Activated CD8-positive, alpha-beta memory T cell treated with anti-CD3 and anti-CD28 coated beads, Interleukin-2, amount 10 ng/mL, durations not matched to agents 7 days and 5 days (primary cell): ENCODE results near the gene PRKCSH. TPM values are rescaled to one million over a fixed set of nuclear protein-coding genes. Genes with fewer than 3 reads are reported as not detected.

Experiments used
- ATAC-seq: fragments of 150-1000 bp; cut with Tn5 transposase; one replicate; pipeline ENCODE4 v1.10.0; 2021; ENCODE audit warnings: moderate library complexity
- CTCF ChIA-PET: fragments of 350-600 bp; sonication (Branson Sonifier 250); formaldehyde crosslinking; loops from one replicate; lab custom pipeline; 2021; ENCODE audit warnings: antibody characterized with exemption; lab: Charles Lee
- DNase-seq: peaks from one replicate; pipeline ENCODE4 v3.0.0-alpha.2; 2020
- H3K27ac Mint-ChIP-seq: one replicate; pipeline ENCODE4 v1.8.0; 2021; ENCODE audit warnings: mild to moderate bottlenecking, mixed read lengths
- H3K27me3 Mint-ChIP-seq: one replicate; pipeline ENCODE4 v1.8.0; 2021; ENCODE audit warnings: mixed read lengths
- H3K36me3 Mint-ChIP-seq: one replicate; pipeline ENCODE4 v1.8.0; 2021; ENCODE audit warnings: mild to moderate bottlenecking, mixed read lengths
- H3K4me1 Mint-ChIP-seq: one replicate; pipeline ENCODE4 v1.8.0; 2021; ENCODE audit warnings: mixed read lengths
- H3K4me3 Mint-ChIP-seq: one replicate; pipeline ENCODE4 v1.8.0; 2021; ENCODE audit warnings: mild to moderate bottlenecking, moderate library complexity, mixed read lengths
- H3K9me3 Mint-ChIP-seq: one replicate; pipeline ENCODE4 v1.8.0; 2022; ENCODE audit warnings: low read depth, mixed read lengths
- total RNA-seq, 2 experiments: library from RNA; stranded (reverse); gene quantifications; one replicate each; pipeline ENCODE4 v1.2.3, GENCODE V29; 2021

The PRKCSH gene
- total RNA-seq, 2 experiments from 2014 or later: 278 to 306 TPM

GRCh38 chr19:11478167-11479089, 43.0 kb downstream of the PRKCSH start:
- no peaks in the 10 kb centered on the region for H3K9me3 Mint-ChIP-seq
- H3K27me3 Mint-ChIP-seq: peaks cover 40% of the 10 kb centered on the region
- H3K4me1 Mint-ChIP-seq: peaks cover 16% of the 10 kb centered on the region
- no peak overlapping the region for H3K27ac Mint-ChIP-seq
- CTCF ChIA-PET: interaction anchor here (1.7 kb wide), 1 partner anchor 98 kb away, joined by 7 read pairs; no protein-coding TSS in a partner anchor
- no peaks in the 10 kb centered on the region for H3K36me3 Mint-ChIP-seq
- no peak for ATAC-seq
- H3K4me3 Mint-ChIP-seq: no peak overlapping the region
- DNase-seq: no peak

DNA sequence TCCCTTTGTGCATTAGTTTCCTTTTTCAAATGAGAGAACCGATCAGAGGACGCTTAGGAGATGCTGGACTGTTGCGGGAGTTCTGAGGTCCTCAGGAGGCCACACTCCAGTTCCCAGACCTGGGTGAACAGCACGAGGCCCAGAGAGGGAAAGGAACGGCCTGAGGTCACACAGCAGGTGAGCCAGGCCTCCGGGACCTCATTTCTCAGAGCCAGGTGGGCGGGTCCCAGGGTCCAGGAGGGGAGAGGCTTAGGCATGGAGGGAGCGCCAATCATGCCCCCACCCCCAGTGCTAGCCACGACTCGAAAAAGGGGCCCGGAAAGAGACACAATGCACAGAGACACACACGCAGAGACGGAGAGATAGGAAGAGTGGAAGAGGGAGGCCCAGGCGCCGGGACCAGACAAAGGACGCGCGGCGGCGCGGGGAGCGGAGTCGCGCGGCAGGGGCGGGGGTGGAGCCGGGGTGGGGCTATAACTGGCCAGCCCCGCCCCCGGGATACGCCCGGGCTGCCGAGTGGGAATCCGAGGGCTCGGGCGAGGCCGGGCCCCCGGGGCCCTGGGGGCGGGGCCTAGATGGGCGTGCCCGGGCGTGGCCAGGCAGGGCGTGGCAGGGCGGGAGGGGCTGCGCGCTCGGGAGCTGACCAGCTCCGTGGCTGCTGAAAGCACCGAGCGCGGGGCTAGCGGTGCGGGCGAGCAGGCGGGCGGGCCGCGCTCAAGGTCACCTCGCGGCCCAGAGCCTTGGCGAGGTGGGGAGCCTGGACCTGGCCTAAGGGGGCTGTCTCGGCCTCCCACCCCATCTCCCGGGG, 43.9 kb downstream of the PRKCSH start:
- DNase-seq (no peak), ATAC-seq (no peak)
- CTCF ChIA-PET: no interaction called here
- Mint-ChIP-seq H3K4me3 (no peak overlapping the region), H3K27ac (no peak overlapping the region), H3K9me3 (no peaks in the 10 kb centered on the region), H3K36me3 (peaks cover 3% of the 10 kb centered on the region), H3K4me1 (peaks cover 20% of the 10 kb centered on the region), H3K27me3 (peaks cover 36% of the 10 kb centered on the region)

DNA sequence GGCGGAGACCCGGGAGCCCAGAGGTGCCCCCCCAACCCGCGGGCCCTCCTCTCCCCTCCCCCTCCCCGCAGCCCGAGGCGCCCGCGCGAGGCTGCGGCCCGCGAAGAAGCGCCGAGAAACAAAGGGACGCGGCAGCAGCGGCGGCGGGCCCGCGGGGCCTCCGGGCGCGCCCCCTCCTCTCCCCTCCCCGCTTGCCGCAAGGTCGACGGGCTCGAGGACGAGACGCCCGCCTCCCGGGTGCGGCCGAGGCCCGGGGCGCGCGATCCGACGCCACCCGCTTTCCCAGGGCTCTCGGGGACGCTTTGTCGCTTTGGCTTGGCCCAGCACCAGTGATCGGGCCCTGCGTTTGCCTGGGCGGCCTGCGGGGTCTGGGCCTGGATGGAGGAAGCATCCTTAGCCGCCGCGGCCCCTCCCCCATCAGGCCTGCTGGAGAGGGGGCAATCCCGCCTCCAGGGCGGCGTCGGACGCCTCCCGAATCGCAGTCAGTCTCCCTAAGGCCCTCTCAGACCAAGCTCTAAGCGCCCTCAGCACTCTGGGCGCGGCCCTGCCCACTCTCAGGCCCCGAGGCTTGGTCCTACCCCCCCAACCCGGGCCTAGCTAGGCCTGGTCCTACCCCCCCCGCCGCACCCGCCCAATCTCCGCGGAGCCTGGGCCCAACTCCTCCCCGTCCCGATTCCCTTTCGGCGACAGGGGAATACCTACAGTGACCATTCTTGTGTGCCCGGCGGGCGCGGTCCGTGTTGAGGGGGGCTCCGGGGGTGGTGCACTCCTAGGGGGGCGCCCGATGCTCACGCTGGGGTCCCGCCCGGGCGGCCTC, 44.7 kb downstream of the PRKCSH start:
- Mint-ChIP-seq H3K36me3 (peaks cover 3% of the 10 kb centered on the region), H3K4me1 (peaks cover 20% of the 10 kb centered on the region), H3K27me3 (peaks cover 36% of the 10 kb centered on the region), H3K4me3 (no peak overlapping the region), H3K27ac (no peak overlapping the region), H3K9me3 (no peaks in the 10 kb centered on the region)
- CTCF ChIA-PET: interaction anchor here (1.0 to 3.4 kb wide), 3 partner anchors 12 to 99 kb away, joined by 3 to 52 read pairs (median 3); no protein-coding TSS in a partner anchor
- DNase-seq: no peak
- ATAC-seq: no peak

DNA sequence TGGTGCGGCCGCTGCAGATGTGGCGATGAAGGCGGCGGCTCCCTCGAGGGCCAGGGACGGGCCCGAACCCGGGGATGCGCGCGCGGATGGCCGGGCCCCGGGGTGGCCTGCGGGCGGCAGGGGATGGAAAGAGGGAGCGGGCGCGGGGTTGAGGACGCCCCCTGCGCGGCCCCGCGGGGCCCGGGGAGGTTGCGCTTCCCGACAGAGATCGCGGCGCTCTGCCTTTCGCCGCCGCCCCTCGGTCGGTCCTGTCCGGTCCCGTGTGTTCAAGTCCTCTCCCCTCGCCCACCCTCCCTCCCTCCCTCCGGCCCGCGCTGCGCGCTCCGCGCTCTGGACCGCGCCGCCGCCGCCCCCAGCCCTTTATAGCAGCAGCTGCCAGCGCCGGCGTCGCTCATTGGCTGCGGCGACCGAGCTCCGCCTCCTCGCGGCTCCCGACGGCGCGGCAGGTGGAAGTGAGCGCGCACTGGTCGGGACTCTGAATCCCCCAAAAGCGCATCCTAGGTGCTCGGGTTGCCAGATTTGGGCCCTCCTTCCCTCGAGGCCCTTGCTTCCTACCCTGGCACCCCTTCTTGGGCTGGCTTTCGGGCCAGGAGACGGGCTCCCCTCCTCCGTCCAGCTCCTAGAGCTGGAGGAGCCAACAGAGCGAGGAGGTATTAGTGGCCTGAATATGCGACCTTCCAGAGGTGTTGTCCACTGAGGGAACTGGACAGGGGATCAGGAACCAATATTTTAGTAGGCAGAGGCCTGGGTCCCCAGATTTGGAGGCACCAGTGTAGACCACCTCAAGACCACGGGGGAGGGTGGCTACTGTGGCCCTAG, 45.5 kb downstream of the PRKCSH start, which contains the start of gene ELAVL3:
Gene ELAVL3, minus strand, starts transcription at position 332 of the 819 bp plus-strand sequence. CDS start 438 bp downstream, outside the sequence.
- CTCF ChIA-PET: interaction anchor here (1.0 to 3.4 kb wide), 4 partner anchors 13 to 100 kb away, joined by 3 to 52 read pairs (median 12); partner anchors contain the start of gene EPOR
- no peaks in the 10 kb centered on the region for H3K9me3 Mint-ChIP-seq
- H3K27ac Mint-ChIP-seq: no peak within 1 kb of the TSS
- ATAC-seq: no peak
- H3K4me1 Mint-ChIP-seq: peaks cover 20% of the 10 kb centered on the region
- DNase-seq: no peak
- peak within 1 kb of the TSS; percentile 53 for H3K4me3 Mint-ChIP-seq
- H3K27me3 Mint-ChIP-seq: peaks cover 34% of the 10 kb centered on the region
- peaks cover 3% of the 10 kb centered on the region for H3K36me3 Mint-ChIP-seq

- peak overlapping the region; percentile 60 for H3K4me3 Mint-ChIP-seq
- ATAC-seq (peak; percentile 85), DNase-seq (peak; percentile 90)
- peaks cover 3% of the 10 kb centered on the region for H3K36me3 Mint-ChIP-seq
- peaks cover 32% of the 10 kb centered on the region for H3K27me3 Mint-ChIP-seq
- peaks cover 20% of the 10 kb centered on the region for H3K4me1 Mint-ChIP-seq
- peak overlapping the region; percentile 77 for H3K27ac Mint-ChIP-seq
- CTCF ChIA-PET: interaction anchor here (0.8 to 3.4 kb wide), 46 partner anchors 8 to 355 kb away, joined by 3 to 52 read pairs (median 5); partner anchors contain the start of genes ANGPTL8, ECSIT, EPOR and ODAD3
- H3K9me3 Mint-ChIP-seq: no peaks in the 10 kb centered on the region
These were observed 46.3 kb downstream of the PRKCSH start for GRCh38 chr19:11481534-11482383.

DNA sequence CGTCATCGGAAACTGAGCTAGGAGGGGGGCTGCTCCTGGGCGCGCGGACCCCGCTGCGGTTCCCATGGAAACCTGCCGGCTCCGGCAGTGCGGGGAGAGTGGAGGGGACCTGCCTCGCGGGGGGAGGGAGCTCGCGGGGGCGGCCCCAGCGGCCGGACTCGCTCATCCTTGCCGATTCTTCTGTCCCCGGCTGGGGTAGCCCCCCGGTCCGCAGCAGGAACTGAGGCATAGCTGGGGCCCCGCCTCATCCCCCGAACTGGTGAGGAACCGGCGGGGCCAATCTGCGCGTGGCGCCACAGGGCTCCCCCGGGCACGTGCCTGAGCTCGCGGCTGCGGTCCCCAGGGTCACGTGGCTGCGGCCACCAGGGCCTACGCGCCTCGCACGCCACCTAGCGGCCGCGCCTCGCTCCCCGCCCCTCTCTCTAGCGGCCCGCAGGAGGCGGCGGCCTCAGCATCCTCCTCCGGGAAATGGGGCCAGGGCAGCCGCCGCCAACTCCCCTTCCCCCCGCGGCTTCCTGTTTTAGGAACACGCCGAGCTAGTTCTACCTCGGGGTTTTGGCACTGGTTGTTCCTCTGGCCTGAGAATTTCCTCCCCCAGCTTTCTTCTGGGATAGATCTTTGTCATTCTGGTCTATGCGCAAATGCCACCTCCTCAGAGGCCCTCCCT, 47.1 kb downstream of the PRKCSH start:
- peak overlapping the region; percentile 60 for H3K4me3 Mint-ChIP-seq
- H3K36me3 Mint-ChIP-seq: peaks cover 5% of the 10 kb centered on the region
- H3K27me3 Mint-ChIP-seq: peaks cover 25% of the 10 kb centered on the region
- H3K4me1 Mint-ChIP-seq: peaks cover 20% of the 10 kb centered on the region
- ATAC-seq (peak; percentile 79), DNase-seq (peak; percentile 91)
- CTCF ChIA-PET: interaction anchor here (0.7 to 3.4 kb wide), 50 partner anchors 9 to 356 kb away, joined by 3 to 52 read pairs (median 5); partner anchors contain the start of genes ANGPTL8, ECSIT, ELOF1 and EPOR
- H3K27ac Mint-ChIP-seq: peak overlapping the region; percentile 77
- no peaks in the 10 kb centered on the region for H3K9me3 Mint-ChIP-seq

- peaks cover 5% of the 10 kb centered on the region for H3K36me3 Mint-ChIP-seq
- peaks cover 18% of the 10 kb centered on the region for H3K27me3 Mint-ChIP-seq
- H3K4me3 Mint-ChIP-seq: no peak overlapping the region
- ATAC-seq: no peak
- peaks cover 20% of the 10 kb centered on the region for H3K4me1 Mint-ChIP-seq
- H3K27ac Mint-ChIP-seq: no peak overlapping the region
- CTCF ChIA-PET: interaction anchor here (0.7 to 3.4 kb wide), 37 partner anchors 9 to 345 kb away, joined by 3 to 52 read pairs (median 6); partner anchors contain the start of genes ECSIT, ELOF1, EPOR and ODAD3
- H3K9me3 Mint-ChIP-seq: no peaks in the 10 kb centered on the region
- DNase-seq: no peak
These were observed 48.1 kb downstream of the PRKCSH start for GRCh38 chr19:11483366-11484111.

GRCh38 chr19:11485245-11485837, 49.9 kb downstream of the PRKCSH start:
- Mint-ChIP-seq H3K27ac (no peak overlapping the region), H3K9me3 (no peaks in the 10 kb centered on the region), H3K27me3 (peaks cover 10% of the 10 kb centered on the region), H3K4me3 (no peak overlapping the region), H3K4me1 (peaks cover 20% of the 10 kb centered on the region), H3K36me3 (peaks cover 7% of the 10 kb centered on the region)
- ATAC-seq: no peak
- CTCF ChIA-PET: interaction anchor here (0.7 to 1.7 kb wide), 4 partner anchors 34 to 111 kb away, joined by 3 to 6 read pairs (median 3); partner anchors contain the start of gene SWSAP1
- DNase-seq: no peak

DNA sequence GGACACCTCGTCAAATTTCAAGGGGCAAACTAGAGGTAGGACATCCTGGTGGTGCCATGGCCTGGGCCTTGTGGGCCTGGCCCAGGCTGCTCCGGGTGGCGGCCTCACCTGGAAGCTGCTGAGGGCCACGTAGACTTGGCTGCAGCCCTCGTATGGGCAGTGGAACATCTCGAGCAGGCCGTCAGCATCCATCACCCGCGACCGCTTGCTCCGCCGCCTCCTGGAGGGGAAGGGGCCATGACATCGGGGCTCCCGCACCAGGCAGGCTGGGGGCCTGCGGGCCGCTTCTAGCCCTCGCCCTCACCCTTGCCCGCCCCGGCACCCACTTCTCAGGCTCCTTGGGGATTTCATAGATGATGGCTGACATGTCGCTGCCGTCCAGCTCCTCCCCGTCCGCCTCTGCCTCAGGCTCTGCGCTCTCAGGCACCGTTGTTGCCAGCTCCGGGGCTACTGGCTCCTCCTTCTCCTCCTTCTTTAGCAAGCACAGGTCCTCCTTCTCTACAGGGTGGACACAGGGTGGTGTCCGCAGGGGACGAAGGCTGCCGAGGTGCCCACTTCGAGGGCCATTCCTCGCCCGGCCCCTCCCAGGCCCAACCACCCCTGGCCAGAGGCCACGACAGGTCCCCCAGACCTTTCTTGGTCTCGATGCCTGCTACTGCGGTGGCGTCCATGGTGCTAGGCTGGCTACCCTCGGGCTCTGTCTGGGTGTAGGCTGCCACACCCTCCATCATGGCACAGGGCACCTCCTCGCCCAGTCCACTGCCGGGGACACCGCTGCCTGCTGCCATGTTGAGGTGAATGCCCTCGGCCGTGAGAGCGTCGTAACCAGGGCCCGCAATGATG, 51.4 kb downstream of the PRKCSH start:
- ATAC-seq (no peak), DNase-seq (no peak)
- peaks cover 1% of the 10 kb centered on the region for H3K27me3 Mint-ChIP-seq
- CTCF ChIA-PET: no interaction called here
- no peak overlapping the region for H3K4me3 Mint-ChIP-seq
- H3K27ac Mint-ChIP-seq: no peak overlapping the region
- peaks cover 7% of the 10 kb centered on the region for H3K36me3 Mint-ChIP-seq
- H3K9me3 Mint-ChIP-seq: no peaks in the 10 kb centered on the region
- peaks cover 12% of the 10 kb centered on the region for H3K4me1 Mint-ChIP-seq
